Cardiac muscle cell (in vitro differentiated cells and primary cell): ENCODE measurements around the gene RGS4. TPM values are rescaled to one million over a fixed set of nuclear protein-coding genes. Genes with fewer than 3 reads are reported as not detected.

ENCODE experiments used
- DNase-seq, 2 donors: peaks; one replicate each; pipeline versions ENCODE4 v3.0.0 to v3.0.0-alpha.2; 2010 to 2017; ENCODE audit warnings: low read depth in 1 of 2, low spot score in 1 of 2
- H3K27ac ChIP-seq: fragments of 200-600 bp; sonication (generic); 2 replicates; pipeline ENCODE4 v1.5.1; 2016
- H3K27me3 ChIP-seq: fragments of 200-600 bp; sonication (generic); 2 replicates; pipeline ENCODE4 v1.6.0; 2016; ENCODE audit warnings: control low read depth
- H3K36me3 ChIP-seq: fragments of 200-600 bp; sonication (generic); 2 replicates; pipeline ENCODE4 v1.5.1; 2016; ENCODE audit warnings: control low read depth
- H3K4me1 ChIP-seq: fragments of 200-600 bp; sonication (generic); 2 replicates; pipeline ENCODE4 v1.8.1; 2017; ENCODE audit warnings: low read depth, mild to moderate bottlenecking, mixed run types
- H3K4me3 ChIP-seq: fragments of 200-600 bp; sonication (generic); 2 replicates; pipeline ENCODE4 v1.5.1; 2016; ENCODE audit warnings: mild to moderate bottlenecking
- H3K9me3 ChIP-seq: fragments of 200-600 bp; sonication (generic); 2 replicates; pipeline ENCODE4 v1.5.1; 2017; ENCODE audit warnings: low read depth, mild to moderate bottlenecking, control low read depth
- polyA plus RNA-seq: library from polyadenylated mRNA; unstranded; fragments of >200 nt; fragmentation: Nextera tagmentation; extraction: Ambion mirVana; gene quantifications from 2 replicates; pipeline ENCODE4 v1.2.1, GENCODE V29; 2016
- total RNA-seq: library from RNA; depleted of rRNA; stranded (reverse); fragments of >200 nt; gene quantifications from 2 replicates; pipeline ENCODE4 v1.2.3, GENCODE V29; 2016
- TF ChIP-seq, protein P1 (sequence below): IDR thresholded peaks from 2 replicates; pipeline ENCODE4 v1.5.1; 2012; ENCODE audit warnings: low read depth, mild to moderate bottlenecking, low read length

The RGS4 gene
- total RNA-seq (25.9 and 64.5 TPM in 2 replicates), polyA plus RNA-seq (10.0 and 16.1 TPM in 2 replicates)

DNA sequence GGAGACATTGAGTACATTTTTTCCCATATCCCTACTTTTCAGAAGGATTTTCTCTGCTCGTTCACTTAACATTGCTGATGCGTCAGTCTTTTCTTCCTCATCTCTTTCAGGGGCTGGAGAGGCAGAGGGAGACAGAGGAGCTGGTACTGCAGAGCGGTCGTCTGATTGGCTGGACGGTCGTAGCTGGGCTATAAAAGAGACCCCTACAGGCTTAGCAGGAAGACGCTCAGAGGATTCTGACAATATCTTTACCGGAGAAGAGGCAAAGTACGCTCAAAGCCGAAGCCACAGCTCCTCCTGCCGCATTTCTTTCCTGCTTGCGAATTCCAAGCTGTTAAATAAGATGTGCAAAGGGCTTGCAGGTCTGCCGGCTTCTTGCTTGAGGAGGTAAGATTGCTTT lies at the start of gene RGS4:
RGS4 (plus strand) TSS at position 220 of the 400 bp plus-strand sequence; CDS start at position 344, 124 bp downstream.
- peak; percentile 85 to 97 for DNase-seq
- no peaks in the 10 kb centered on the region for H3K9me3 ChIP-seq
- no peaks in the 10 kb centered on the region for H3K36me3 ChIP-seq
- no peaks in the 10 kb centered on the region for H3K4me1 ChIP-seq
- TF ChIP-seq, protein P1, sequence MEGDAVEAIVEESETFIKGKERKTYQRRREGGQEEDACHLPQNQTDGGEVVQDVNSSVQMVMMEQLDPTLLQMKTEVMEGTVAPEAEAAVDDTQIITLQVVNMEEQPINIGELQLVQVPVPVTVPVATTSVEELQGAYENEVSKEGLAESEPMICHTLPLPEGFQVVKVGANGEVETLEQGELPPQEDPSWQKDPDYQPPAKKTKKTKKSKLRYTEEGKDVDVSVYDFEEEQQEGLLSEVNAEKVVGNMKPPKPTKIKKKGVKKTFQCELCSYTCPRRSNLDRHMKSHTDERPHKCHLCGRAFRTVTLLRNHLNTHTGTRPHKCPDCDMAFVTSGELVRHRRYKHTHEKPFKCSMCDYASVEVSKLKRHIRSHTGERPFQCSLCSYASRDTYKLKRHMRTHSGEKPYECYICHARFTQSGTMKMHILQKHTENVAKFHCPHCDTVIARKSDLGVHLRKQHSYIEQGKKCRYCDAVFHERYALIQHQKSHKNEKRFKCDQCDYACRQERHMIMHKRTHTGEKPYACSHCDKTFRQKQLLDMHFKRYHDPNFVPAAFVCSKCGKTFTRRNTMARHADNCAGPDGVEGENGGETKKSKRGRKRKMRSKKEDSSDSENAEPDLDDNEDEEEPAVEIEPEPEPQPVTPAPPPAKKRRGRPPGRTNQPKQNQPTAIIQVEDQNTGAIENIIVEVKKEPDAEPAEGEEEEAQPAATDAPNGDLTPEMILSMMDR, result peak; percentile 68
- no peak within 1 kb of the TSS for H3K27ac ChIP-seq
- peak within 1 kb of the TSS; percentile 19 for H3K4me3 ChIP-seq
- H3K27me3 ChIP-seq, result no peaks in the 10 kb centered on the region

- no peaks in the 10 kb centered on the region for H3K27me3 ChIP-seq
- DNase-seq, result no peak
- H3K36me3 ChIP-seq, result no peaks in the 10 kb centered on the region
- no peaks in the 10 kb centered on the region for H3K9me3 ChIP-seq
- TF ChIP-seq, protein P1, result no peak
- no peak overlapping the region for H3K27ac ChIP-seq
- no peaks in the 10 kb centered on the region for H3K4me1 ChIP-seq
- no peak overlapping the region for H3K4me3 ChIP-seq
These were observed 47.0 kb upstream of the RGS4 start for GRCh38 chr1:163022129-163022528.

DNA sequence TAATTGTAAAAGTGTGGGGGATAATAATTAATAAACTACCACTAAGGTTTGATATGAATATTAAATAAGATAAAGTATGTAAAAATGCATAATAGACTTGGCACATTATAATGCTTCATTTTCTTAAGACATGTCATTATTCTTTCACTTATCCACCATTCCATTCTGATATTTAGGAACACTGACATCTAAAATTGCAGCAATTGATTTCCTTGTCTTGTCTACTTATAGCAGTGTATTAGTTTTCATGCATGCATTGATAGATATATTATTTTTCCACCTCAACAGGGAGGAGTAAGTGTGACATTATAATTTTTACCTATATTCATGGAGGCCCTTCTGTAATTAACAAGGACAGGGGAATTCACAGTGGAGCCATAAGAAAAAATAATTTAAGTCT lies 41.6 kb upstream of the RGS4 start:
- no peaks in the 10 kb centered on the region for H3K27me3 ChIP-seq
- no peak overlapping the region for H3K4me3 ChIP-seq
- no peak overlapping the region for H3K27ac ChIP-seq
- no peak for DNase-seq
- no peaks in the 10 kb centered on the region for H3K9me3 ChIP-seq
- no peaks in the 10 kb centered on the region for H3K36me3 ChIP-seq
- TF ChIP-seq, protein P1, result no peak
- no peaks in the 10 kb centered on the region for H3K4me1 ChIP-seq

DNA sequence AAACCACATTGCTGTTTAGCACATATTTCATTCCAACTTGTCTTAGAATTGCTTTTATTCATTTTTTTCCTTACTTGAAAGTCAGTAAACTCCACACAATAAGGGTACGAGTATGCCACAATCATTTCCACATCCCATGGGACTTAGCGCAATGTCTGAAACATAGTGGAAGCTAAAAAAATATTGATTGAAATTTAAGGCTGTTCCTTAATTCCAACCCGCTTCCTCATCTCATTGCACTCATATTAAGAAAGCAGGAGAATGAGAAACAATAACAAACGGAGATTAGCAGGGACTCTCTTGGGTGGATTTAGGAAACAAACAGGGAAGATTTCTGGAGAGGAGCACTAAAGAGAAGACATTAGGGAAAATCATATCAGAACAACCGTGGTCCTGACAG lies 39.3 kb upstream of the RGS4 start:
- Histone ChIP-seq H3K4me3 (no peak overlapping the region), H3K4me1 (no peaks in the 10 kb centered on the region), H3K36me3 (no peaks in the 10 kb centered on the region), H3K27me3 (no peaks in the 10 kb centered on the region), H3K27ac (no peak overlapping the region), H3K9me3 (no peaks in the 10 kb centered on the region)
- DNase-seq, result no peak
- TF ChIP-seq, protein P1, result no peak

DNA sequence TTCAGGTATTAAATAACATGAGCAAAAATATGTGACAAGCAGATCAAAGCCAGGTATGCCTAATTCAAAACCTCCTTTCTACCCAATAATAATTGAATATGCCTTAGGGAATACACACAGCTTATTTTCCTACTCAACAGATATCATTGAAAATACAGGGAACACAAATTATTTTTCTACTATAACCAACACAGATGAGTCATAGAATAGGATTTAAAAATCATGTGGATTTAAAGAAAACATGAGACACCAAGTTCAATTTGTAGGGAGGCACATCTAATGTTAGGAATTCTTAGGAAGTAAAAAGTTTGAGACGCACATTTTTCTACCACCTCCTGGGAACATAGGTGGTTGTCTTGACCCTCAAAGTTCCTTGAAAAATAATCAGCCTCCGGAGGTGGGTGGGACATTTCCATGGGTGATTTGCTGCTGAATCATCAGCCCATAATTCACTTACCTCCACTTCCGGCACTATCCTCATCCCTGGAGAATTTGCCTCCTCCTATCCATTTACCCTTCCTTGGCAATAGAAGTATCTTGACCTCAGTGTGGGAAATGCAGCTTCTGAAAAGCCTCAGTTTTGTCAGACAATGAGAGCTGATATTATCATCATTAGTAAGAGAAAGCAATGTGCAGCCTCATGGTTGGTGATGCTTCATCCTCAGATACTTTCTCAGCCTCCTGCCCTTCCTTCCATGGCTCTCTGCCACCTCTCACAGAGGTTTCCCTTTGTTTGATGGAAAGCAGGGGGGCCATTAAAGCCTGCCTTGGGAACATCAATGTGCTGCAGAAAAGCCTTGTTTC lies 33.5 kb upstream of the RGS4 start:
- H3K27me3 ChIP-seq, result no peaks in the 10 kb centered on the region
- no peaks in the 10 kb centered on the region for H3K4me1 ChIP-seq
- H3K36me3 ChIP-seq, result no peaks in the 10 kb centered on the region
- H3K9me3 ChIP-seq, result no peaks in the 10 kb centered on the region
- H3K4me3 ChIP-seq, result no peak overlapping the region
- peak in 1 of 2 donors; percentile 55 for DNase-seq
- TF ChIP-seq, protein P1, result no peak
- no peak overlapping the region for H3K27ac ChIP-seq
